ENCODE data around the gene SURF1.
A peak's percentile ranks its signal among the peaks of the same experiment; 100 is the strongest.

Gene SURF1

GRCh38 chr9:133370685-133371084 lies 14.4 kb upstream of the SURF1 start:
- Histone ChIP-seq H3K27me3 (ENCODE audit: insufficient read depth, low read length, poor library complexity) (no peaks in the 10 kb centered on the region), H4K8ac (ENCODE audit: low read depth, low read length) (no peak overlapping the region), H2AK5ac (ENCODE audit: low read length) (no peak overlapping the region), H4K5ac (ENCODE audit: low read length) (no peak overlapping the region), H3K56ac (ENCODE audit: low read length) (no peak overlapping the region), H3K4me1 (ENCODE audit: control insufficient read depth, low read depth, low read length) (no peaks in the 10 kb centered on the region), H3K36me3 (ENCODE audit: control insufficient read depth, insufficient read depth, low read length) (peaks cover 9% of the 10 kb centered on the region), H3K23ac (ENCODE audit: low read length) (no peak overlapping the region), H3K9ac (ENCODE audit: low read length) (no peak overlapping the region), H3K18ac (ENCODE audit: low read length) (no peak overlapping the region), H2BK15ac (replicated peaks; ENCODE audit: low read depth) (no peak overlapping the region), H2BK5ac (ENCODE audit: low read length) (no peak overlapping the region), H2BK120ac (ENCODE audit: low read depth, low read length) (no peak overlapping the region), H3K79me1 (ENCODE audit: low read length) (peaks cover 64% of the 10 kb centered on the region), H3K4me2 (ENCODE audit: low read length) (no peak overlapping the region), H3K27ac (ENCODE audit: low read depth, low read length) (no peak overlapping the region), H3K79me2 (ENCODE audit: control insufficient read depth, insufficient read depth, low read length) (peaks cover 82% of the 10 kb centered on the region), H3K4me3 (ENCODE audit: low read length) (no peak overlapping the region), H3K4ac (ENCODE audit: low read depth, low read length) (no peak overlapping the region)
- WGBS (ENCODE audit: extremely low coverage, insufficient coverage, low lambda C conversion rate), result no CpG with 5 or more reads among the region's 9 CpGs
- no peak for DNase-seq

GRCh38 chr9:133369933-133370332 lies 13.6 kb upstream of the SURF1 start:
- no peak overlapping the region for H4K5ac ChIP-seq (ENCODE audit: low read length)
- H3K4me3 ChIP-seq (ENCODE audit: low read length), result no peak overlapping the region
- WGBS (ENCODE audit: extremely low coverage, insufficient coverage, low lambda C conversion rate), result no CpG with 5 or more reads among the region's 7 CpGs
- H3K4ac ChIP-seq (ENCODE audit: low read depth, low read length), result no peak overlapping the region
- no peak overlapping the region for H2BK15ac ChIP-seq (replicated peaks; ENCODE audit: low read depth)
- H3K79me1 ChIP-seq (ENCODE audit: low read length), result peaks cover 62% of the 10 kb centered on the region
- H3K79me2 ChIP-seq (ENCODE audit: control insufficient read depth, insufficient read depth, low read length), result peaks cover 76% of the 10 kb centered on the region
- H3K27me3 ChIP-seq (ENCODE audit: insufficient read depth, low read length, poor library complexity), result no peaks in the 10 kb centered on the region
- no peak overlapping the region for H2BK120ac ChIP-seq (ENCODE audit: low read depth, low read length)
- H2BK5ac ChIP-seq (ENCODE audit: low read length), result no peak overlapping the region
- H3K18ac ChIP-seq (ENCODE audit: low read length), result no peak overlapping the region
- H3K36me3 ChIP-seq (ENCODE audit: control insufficient read depth, insufficient read depth, low read length), result peaks cover 9% of the 10 kb centered on the region
- H4K8ac ChIP-seq (ENCODE audit: low read depth, low read length), result no peak overlapping the region
- DNase-seq, result no peak
- H3K4me2 ChIP-seq (ENCODE audit: low read length), result no peak overlapping the region
- H3K23ac ChIP-seq (ENCODE audit: low read length), result no peak overlapping the region
- H3K27ac ChIP-seq (ENCODE audit: low read depth, low read length), result no peak overlapping the region
- no peak overlapping the region for H2AK5ac ChIP-seq (ENCODE audit: low read length)
- no peak overlapping the region for H3K56ac ChIP-seq (ENCODE audit: low read length)
- H3K4me1 ChIP-seq (ENCODE audit: control insufficient read depth, low read depth, low read length), result no peaks in the 10 kb centered on the region
- no peak overlapping the region for H3K9ac ChIP-seq (ENCODE audit: low read length)

- H4K5ac ChIP-seq (ENCODE audit: low read length), result no peak overlapping the region
- no peak overlapping the region for H3K4me3 ChIP-seq (ENCODE audit: low read length)
- no peak overlapping the region for H2BK120ac ChIP-seq (ENCODE audit: low read depth, low read length)
- no peaks in the 10 kb centered on the region for H3K27me3 ChIP-seq (ENCODE audit: insufficient read depth, low read length, poor library complexity)
- no peak overlapping the region for H3K56ac ChIP-seq (ENCODE audit: low read length)
- no peak overlapping the region for H3K27ac ChIP-seq (ENCODE audit: low read depth, low read length)
- H2AK5ac ChIP-seq (ENCODE audit: low read length), result no peak overlapping the region
- peaks cover 10% of the 10 kb centered on the region for H3K36me3 ChIP-seq (ENCODE audit: control insufficient read depth, insufficient read depth, low read length)
- peaks cover 61% of the 10 kb centered on the region for H3K79me1 ChIP-seq (ENCODE audit: low read length)
- no peak overlapping the region for H3K23ac ChIP-seq (ENCODE audit: low read length)
- no peak overlapping the region for H3K9ac ChIP-seq (ENCODE audit: low read length)
- H2BK15ac ChIP-seq (replicated peaks; ENCODE audit: low read depth), result no peak overlapping the region
- H3K79me2 ChIP-seq (ENCODE audit: control insufficient read depth, insufficient read depth, low read length), result peaks cover 71% of the 10 kb centered on the region
- no peak overlapping the region for H3K4ac ChIP-seq (ENCODE audit: low read depth, low read length)
- WGBS (ENCODE audit: extremely low coverage, insufficient coverage, low lambda C conversion rate), result no CpG with 5 or more reads among the region's 6 CpGs
- H3K18ac ChIP-seq (ENCODE audit: low read length), result no peak overlapping the region
- no peak for DNase-seq
- H2BK5ac ChIP-seq (ENCODE audit: low read length), result no peak overlapping the region
- H3K4me1 ChIP-seq (ENCODE audit: control insufficient read depth, low read depth, low read length), result no peaks in the 10 kb centered on the region
- H3K4me2 ChIP-seq (ENCODE audit: low read length), result no peak overlapping the region
- H4K8ac ChIP-seq (ENCODE audit: low read depth, low read length), result no peak overlapping the region
Measured at GRCh38 chr9:133369422-133369821, 13.1 kb upstream of the SURF1 start.

GRCh38 chr9:133368249-133368881 lies 12.1 kb upstream of the SURF1 start:
- H3K23ac ChIP-seq (ENCODE audit: low read length), result no peak overlapping the region
- H2AK5ac ChIP-seq (ENCODE audit: low read length), result no peak overlapping the region
- H2BK5ac ChIP-seq (ENCODE audit: low read length), result no peak overlapping the region
- H3K56ac ChIP-seq (ENCODE audit: low read length), result no peak overlapping the region
- H3K18ac ChIP-seq (ENCODE audit: low read length), result no peak overlapping the region
- H4K5ac ChIP-seq (ENCODE audit: low read length), result no peak overlapping the region
- DNase-seq, result no peak
- H3K4ac ChIP-seq (ENCODE audit: low read depth, low read length), result no peak overlapping the region
- peaks cover 66% of the 10 kb centered on the region for H3K79me2 ChIP-seq (ENCODE audit: control insufficient read depth, insufficient read depth, low read length)
- peaks cover 59% of the 10 kb centered on the region for H3K79me1 ChIP-seq (ENCODE audit: low read length)
- no CpG with 5 or more reads among the region's 18 CpGs for WGBS (ENCODE audit: extremely low coverage, insufficient coverage, low lambda C conversion rate)
- H3K4me1 ChIP-seq (ENCODE audit: control insufficient read depth, low read depth, low read length), result no peaks in the 10 kb centered on the region
- H3K9ac ChIP-seq (ENCODE audit: low read length), result no peak overlapping the region
- no peaks in the 10 kb centered on the region for H3K27me3 ChIP-seq (ENCODE audit: insufficient read depth, low read length, poor library complexity)
- no peak overlapping the region for H3K4me2 ChIP-seq (ENCODE audit: low read length)
- peaks cover 14% of the 10 kb centered on the region for H3K36me3 ChIP-seq (ENCODE audit: control insufficient read depth, insufficient read depth, low read length)
- H2BK15ac ChIP-seq (replicated peaks; ENCODE audit: low read depth), result no peak overlapping the region
- no peak overlapping the region for H3K27ac ChIP-seq (ENCODE audit: low read depth, low read length)
- H3K4me3 ChIP-seq (ENCODE audit: low read length), result no peak overlapping the region
- H4K8ac ChIP-seq (ENCODE audit: low read depth, low read length), result no peak overlapping the region
- no peak overlapping the region for H2BK120ac ChIP-seq (ENCODE audit: low read depth, low read length)

GRCh38 chr9:133367778-133368177 lies 11.5 kb upstream of the SURF1 start:
- Histone ChIP-seq H3K4me3 (ENCODE audit: low read length) (no peak overlapping the region), H2BK5ac (ENCODE audit: low read length) (no peak overlapping the region), H4K5ac (ENCODE audit: low read length) (no peak overlapping the region), H3K9ac (ENCODE audit: low read length) (no peak overlapping the region), H2BK15ac (replicated peaks; ENCODE audit: low read depth) (no peak overlapping the region), H4K8ac (ENCODE audit: low read depth, low read length) (no peak overlapping the region), H2BK120ac (ENCODE audit: low read depth, low read length) (no peak overlapping the region), H3K27me3 (ENCODE audit: insufficient read depth, low read length, poor library complexity) (no peaks in the 10 kb centered on the region), H3K23ac (ENCODE audit: low read length) (peak overlapping the region; percentile 61), H3K4ac (ENCODE audit: low read depth, low read length) (no peak overlapping the region), H3K36me3 (ENCODE audit: control insufficient read depth, insufficient read depth, low read length) (peaks cover 18% of the 10 kb centered on the region), H3K18ac (ENCODE audit: low read length) (no peak overlapping the region), H3K79me1 (ENCODE audit: low read length) (peaks cover 56% of the 10 kb centered on the region), H3K4me1 (ENCODE audit: control insufficient read depth, low read depth, low read length) (no peaks in the 10 kb centered on the region), H3K27ac (ENCODE audit: low read depth, low read length) (no peak overlapping the region), H3K56ac (ENCODE audit: low read length) (no peak overlapping the region), H2AK5ac (ENCODE audit: low read length) (no peak overlapping the region), H3K79me2 (ENCODE audit: control insufficient read depth, insufficient read depth, low read length) (peaks cover 61% of the 10 kb centered on the region), H3K4me2 (ENCODE audit: low read length) (no peak overlapping the region)
- DNase-seq, result no peak
- WGBS (ENCODE audit: extremely low coverage, insufficient coverage, low lambda C conversion rate), result no CpG with 5 or more reads among the region's 10 CpGs

GRCh38 chr9:133367221-133367620 lies 10.9 kb upstream of the SURF1 start:
- Histone ChIP-seq H2BK120ac (ENCODE audit: low read depth, low read length) (no peak overlapping the region), H3K56ac (ENCODE audit: low read length) (no peak overlapping the region), H3K9ac (ENCODE audit: low read length) (no peak overlapping the region), H3K4me3 (ENCODE audit: low read length) (no peak overlapping the region), H3K4me2 (ENCODE audit: low read length) (no peak overlapping the region), H3K4me1 (ENCODE audit: control insufficient read depth, low read depth, low read length) (no peaks in the 10 kb centered on the region), H3K36me3 (ENCODE audit: control insufficient read depth, insufficient read depth, low read length) (peaks cover 15% of the 10 kb centered on the region), H4K8ac (ENCODE audit: low read depth, low read length) (no peak overlapping the region), H3K27me3 (ENCODE audit: insufficient read depth, low read length, poor library complexity) (no peaks in the 10 kb centered on the region), H3K27ac (ENCODE audit: low read depth, low read length) (no peak overlapping the region), H2BK15ac (replicated peaks; ENCODE audit: low read depth) (no peak overlapping the region), H2BK5ac (ENCODE audit: low read length) (no peak overlapping the region), H3K79me1 (ENCODE audit: low read length) (peaks cover 50% of the 10 kb centered on the region), H4K5ac (ENCODE audit: low read length) (no peak overlapping the region), H3K18ac (ENCODE audit: low read length) (no peak overlapping the region), H2AK5ac (ENCODE audit: low read length) (no peak overlapping the region), H3K79me2 (ENCODE audit: control insufficient read depth, insufficient read depth, low read length) (peaks cover 55% of the 10 kb centered on the region), H3K23ac (ENCODE audit: low read length) (no peak overlapping the region), H3K4ac (ENCODE audit: low read depth, low read length) (no peak overlapping the region)
- no CpG with 5 or more reads among the region's 22 CpGs for WGBS (ENCODE audit: extremely low coverage, insufficient coverage, low lambda C conversion rate)
- no peak for DNase-seq

Data from mesendoderm (in vitro differentiated cells).